ENCODE results near the gene PDIA5.

PDIA5 gene

GRCh38 chr3:123122525-123123315 is 55.9 kb downstream of the PDIA5 start:
- no peak for DNase-seq

- DNase-seq: no peak
Measured at GRCh38 chr3:123123716-123124616, 57.1 kb downstream of the PDIA5 start.

DNA sequence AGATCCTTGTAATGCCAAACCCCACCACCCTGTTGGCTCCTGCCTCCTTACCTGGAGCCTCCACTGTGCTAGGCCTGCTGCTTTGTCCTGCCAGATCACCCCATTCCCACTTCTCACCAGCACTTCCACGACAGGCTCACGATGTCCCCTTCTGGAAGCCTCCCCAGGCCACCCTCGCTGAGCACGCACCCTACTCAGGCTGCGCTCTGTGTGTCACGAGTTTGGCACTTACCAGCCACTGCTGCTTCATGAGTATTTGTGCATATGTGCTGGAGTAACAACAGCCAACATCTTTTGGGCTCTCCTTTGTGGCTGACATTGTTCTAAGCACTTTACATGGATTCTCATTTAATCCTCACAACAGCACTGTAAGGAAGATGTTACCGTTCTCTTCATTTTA is 58.1 kb downstream of the PDIA5 start:
- no peak for DNase-seq

DNA sequence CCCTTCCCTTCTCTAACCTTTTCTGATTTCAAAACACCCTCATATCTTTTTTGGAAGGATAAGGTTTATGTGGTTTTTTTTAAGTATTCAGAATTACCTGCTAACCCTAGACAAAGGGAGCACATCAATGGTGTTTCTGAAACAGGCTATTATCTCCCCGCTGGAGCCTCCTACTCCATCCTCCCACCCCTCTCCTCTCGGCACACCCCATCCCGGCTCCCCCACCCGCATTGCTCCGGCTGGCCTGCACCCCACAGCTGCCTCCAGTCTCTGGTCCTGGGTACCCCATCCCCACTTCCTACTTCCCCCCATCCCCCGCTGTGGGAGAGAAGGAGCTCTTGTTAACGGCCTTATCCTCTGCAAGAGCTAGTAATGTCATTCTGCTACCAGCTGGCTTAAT is 59.2 kb downstream of the PDIA5 start:
- DNase-seq: no peak

DNA sequence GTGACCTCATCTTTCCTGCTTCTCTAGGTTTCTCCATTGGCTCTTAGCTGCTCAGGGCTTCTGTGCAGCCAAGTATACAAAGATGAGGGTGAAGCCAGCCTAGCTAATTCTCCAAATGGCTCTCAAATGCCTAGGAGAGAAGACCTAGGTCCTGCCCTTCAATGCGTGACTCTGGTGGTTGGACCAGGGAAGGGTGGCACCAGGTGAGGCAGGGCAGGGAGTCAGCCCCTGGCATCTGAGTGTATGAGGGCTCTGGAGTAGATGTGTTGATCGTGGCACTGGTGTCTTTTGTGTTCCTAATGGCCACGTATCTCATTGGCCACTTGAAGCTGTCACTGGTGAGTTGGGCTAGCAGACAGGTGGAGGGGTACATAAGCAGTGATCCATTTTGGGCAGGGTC is 59.8 kb downstream of the PDIA5 start:
- DNase-seq: no peak

DNA sequence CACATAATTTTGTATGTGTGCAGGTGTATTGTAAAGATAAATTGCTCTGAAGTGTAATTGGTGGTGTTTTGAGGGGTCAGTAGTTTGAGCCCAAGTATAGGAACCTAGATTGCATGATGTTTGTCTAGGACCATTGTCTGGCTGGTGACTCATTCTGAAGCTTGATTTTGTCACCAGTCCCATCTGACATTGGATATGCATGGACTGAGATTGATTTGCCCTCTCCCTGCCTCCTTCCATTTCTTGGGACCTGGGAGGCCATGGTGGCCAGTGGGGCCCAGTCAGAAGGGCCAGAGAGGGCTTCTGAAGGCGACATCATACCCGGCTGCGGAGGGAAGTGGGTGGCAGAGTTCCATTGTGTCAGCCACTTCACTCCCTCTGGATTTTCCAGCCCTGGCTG is 62.3 kb downstream of the PDIA5 start:
- no peak for DNase-seq

GRCh38 chr3:123129532-123129931 is 62.7 kb downstream of the PDIA5 start:
- DNase-seq: no peak

GRCh38 chr3:123130079-123130750 is 63.4 kb downstream of the PDIA5 start:
- DNase-seq: no peak

DNA sequence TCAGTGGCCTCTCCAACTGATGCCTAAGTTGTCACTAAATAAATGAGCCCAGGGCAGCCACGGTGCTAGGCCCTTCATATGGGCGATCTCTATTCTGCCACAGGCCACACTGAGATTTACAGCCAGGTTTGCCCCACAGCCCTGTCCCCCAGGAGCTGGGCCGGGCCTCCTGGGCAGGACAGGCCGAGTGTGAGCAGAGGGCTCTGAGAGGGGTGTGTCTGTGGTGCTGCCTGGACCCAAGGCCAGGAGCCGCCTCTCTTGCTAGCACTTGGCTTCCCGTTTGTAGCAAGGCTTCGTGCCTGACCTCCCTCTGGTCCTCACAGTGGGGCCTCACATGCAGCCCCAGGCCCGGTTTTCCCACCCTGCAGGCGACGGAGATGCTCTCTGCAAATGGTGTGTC is 67.8 kb downstream of the PDIA5 start:
- DNase-seq: no peak

- DNase-seq: no peak
Measured at GRCh38 chr3:123137001-123137400, 70.2 kb downstream of the PDIA5 start.

- DNase-seq: no peak
Measured at GRCh38 chr3:123138839-123139444, 72.1 kb downstream of the PDIA5 start.

GRCh38 chr3:123139522-123139921 is 72.7 kb downstream of the PDIA5 start:
- DNase-seq: no peak

GRCh38 chr3:123140550-123140949 is 73.7 kb downstream of the PDIA5 start:
- DNase-seq: no peak

GRCh38 chr3:123141276-123141675 is 74.5 kb downstream of the PDIA5 start:
- no peak for DNase-seq

GRCh38 chr3:123143669-123144411 is 77.0 kb downstream of the PDIA5 start:
- DNase-seq: no peak

- DNase-seq: no peak
Measured at GRCh38 chr3:123147754-123148535, 81.1 kb downstream of the PDIA5 start.

- no peak for DNase-seq
Measured at GRCh38 chr3:123148772-123149171, 81.9 kb downstream of the PDIA5 start.

GRCh38 chr3:123149525-123149924 is 82.7 kb downstream of the PDIA5 start:
- DNase-seq: no peak

DNA sequence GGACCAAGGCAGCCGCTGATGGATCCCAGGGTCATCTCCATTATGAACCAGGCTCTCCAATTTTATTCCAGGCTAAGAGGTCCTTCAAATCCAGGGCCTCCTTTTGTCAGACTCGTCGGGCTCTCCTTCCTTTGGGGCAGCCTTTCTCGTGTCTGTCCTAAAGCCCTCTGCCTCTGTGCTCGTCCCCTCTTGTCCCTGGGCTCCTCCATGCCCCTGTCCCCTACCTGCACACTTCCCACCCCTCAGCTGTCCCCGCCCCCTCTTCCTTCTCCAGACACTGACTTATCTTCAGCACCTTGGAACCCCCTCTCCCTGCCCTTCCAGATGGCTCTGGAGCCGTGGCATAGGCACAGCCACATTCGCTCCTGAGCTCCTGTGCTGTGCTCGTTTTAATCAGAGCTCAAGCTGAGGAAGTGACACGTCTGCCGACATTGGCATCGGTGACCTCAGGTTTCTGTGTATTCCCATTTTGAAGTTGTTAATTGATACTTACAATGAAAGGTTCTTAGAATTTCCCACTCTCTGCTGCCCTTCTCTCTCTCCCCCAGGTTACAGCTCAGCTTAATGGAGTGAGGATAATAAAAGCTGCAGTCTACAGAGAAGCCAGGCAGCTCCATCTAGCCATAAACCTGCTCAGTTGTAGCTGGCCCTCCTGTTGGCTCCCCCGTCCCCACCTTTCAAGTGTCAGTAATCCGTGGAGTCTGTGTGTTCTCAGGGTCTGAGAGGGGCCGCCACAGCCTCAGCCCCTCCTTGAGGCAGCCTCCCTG is 83.8 kb downstream of the PDIA5 start:
- DNase-seq: no peak

- DNase-seq: no peak
Measured at GRCh38 chr3:123151251-123151705, 84.5 kb downstream of the PDIA5 start.
